Stimulated activated CD4-positive, alpha-beta T cell treated with anti-CD3 and anti-CD28 coated beads, Interleukin-12 subunit alpha, Interleukin-12 subunit beta, amount 100 ng/mL, for 4 hours (primary cell): ENCODE data around the gene CERS2.

ENCODE experiments used
- DNase-seq: peaks from one replicate; pipeline ENCODE4 v3.0.0-alpha.2; 2020

CERS2 gene, protein sequence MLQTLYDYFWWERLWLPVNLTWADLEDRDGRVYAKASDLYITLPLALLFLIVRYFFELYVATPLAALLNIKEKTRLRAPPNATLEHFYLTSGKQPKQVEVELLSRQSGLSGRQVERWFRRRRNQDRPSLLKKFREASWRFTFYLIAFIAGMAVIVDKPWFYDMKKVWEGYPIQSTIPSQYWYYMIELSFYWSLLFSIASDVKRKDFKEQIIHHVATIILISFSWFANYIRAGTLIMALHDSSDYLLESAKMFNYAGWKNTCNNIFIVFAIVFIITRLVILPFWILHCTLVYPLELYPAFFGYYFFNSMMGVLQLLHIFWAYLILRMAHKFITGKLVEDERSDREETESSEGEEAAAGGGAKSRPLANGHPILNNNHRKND

DNA sequence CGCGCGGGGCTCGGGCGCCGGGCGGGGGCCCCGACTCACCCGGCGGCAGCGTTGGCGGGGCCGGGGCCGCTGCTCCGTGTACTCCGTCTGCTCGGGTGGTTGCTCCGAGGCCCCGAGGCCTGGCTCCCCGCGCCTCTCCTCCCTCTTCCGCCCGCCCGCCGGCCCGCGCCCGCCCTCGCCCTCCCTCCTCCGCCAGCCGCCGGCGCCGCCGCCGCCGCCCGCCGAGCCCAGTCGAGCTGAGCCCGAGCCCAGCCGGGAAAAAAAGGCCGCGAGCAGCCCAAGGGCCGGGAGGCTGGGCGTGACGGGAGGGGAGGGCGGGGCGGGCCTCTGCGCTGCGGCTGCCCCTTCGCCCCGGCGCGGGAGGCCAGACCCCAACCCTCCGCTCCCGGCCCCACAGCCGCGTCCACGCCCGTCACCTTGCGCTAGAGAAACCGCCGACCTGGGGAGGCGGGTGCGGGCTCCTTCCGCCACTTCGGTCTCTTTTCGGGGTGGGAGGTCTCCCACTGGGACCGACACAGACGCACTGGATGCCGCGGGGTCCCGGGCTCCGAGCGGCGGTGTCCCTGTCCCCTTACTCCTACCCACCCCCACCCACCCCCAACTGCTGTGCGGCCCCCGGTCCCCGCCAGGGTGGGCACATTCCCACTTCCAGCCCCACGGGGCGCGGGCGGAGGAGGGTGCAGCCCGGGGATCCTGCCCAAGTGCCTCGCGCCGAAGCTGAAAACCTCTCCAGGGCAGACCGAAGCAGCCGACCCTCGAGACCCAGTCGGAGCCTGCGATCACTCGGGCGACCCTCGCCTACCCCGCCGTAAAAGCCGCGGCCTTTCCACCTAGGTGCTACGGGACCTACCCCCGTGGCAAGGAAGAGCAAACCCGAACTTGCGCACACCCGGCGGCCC lies at the start of gene CERS2:
Gene CERS2 (minus strand): TSS at position 256 of the 899 bp plus-strand sequence. CDS start 5,745 bp downstream, outside the sequence.
- DNase-seq = peak; percentile 68

DNA sequence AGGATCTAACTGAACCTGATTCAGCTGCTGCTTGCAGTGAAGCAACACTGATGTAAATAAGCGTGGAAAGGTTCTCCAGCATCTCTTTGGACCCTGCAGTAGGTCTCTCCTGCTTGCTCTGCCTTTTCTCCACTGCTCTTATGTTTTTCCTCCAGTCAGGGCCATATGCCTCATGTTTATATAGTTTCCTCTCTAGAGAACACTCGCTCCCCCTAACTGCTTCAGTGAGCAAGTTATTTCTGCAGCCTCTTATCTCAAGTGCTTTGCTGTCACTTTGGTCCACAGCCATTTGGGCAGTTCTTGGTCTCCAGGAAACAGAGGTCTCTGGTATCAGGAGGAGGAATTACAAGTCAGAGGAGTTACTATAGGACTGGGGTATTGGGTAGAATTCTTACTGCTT lies 38.9 kb upstream of the CERS2 start:
- DNase-seq = no peak

DNA sequence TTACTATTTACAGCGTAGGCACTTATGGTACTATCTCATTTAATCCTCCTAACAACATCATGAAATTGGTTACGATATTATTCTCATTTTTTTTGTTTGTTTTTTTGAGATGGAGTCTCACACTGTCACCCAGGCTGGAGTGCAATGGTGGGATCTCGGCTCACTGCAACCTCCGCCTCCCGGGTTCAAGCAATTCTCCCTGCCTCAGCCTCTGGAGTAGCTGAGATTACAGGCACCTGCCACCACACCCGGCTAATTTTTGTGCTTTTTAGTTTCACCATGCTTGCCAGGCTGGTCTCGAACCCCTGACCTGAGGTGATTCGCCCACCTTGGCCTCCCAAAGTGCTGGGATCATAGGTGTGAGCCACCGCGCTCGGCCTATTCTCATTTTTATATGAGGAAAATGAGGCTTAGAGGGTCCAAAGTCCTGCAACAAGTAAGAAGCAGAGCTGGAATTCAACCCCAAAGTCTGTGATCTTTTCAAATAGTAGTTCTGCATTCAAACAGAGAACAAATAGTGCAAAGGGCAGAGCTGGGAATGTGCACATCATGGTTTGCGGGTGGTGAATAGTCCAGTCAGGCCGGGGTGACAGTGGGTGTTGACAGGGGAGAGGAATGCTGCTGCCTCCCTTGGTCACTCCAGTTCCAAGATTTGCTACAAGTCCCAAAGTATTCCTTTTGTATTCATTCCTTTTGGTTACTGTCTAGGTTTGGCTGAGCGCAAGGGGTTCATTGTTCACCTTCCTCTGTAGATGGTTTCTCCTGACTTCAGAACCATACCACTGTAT lies 38.2 kb upstream of the CERS2 start:
- DNase-seq = no peak

DNA sequence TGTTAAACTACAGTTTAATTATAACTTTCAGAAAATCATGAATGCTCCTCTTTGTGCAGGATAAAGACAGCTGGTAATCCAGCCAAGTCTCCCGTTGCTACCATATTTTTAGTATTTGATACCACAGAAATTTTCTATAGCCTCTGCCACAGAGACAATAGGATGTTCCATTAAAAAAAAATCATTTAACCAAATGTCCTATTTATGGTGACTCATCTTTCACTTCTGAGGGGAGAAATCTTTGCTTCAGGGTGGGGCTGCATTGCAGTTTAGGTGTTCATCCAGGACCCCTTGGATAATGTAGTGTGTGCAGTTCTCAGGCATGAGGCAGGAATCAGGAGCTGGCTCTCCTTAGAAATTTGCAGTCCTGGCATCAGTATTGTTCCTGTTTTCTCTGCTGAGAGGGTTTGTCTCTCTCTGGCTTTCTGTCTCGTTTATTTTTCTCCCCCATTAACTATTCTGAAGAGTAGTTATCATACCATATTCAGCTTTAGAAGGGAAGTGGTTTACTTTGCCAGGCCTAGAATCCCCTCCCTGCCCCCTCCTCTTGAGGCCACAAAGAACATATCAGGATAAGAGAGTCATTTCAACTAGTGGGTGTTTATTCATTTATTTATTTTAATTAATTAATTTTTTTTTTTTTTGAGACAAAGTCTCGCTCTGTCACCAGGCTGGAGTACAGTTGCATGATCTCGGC lies 36.7 kb upstream of the CERS2 start:
- DNase-seq = no peak

DNA sequence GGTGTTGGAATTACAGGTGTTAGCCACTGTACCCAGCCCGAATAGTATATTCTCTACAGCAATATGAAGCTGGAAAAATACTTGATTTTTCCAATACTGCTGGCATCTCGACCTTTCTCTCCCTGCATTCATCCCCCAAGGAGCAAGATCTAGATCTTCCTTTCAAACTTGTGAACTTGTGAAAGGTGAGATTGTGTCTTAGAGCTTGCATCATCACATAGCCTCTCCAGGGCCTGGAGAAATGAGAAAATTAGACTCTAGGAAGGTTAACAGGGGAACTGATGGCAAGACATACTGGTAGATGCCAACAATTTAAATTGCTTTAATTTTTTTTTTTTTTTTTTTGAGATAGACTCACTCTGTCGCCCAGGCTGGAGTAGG lies 35.7 kb upstream of the CERS2 start:
- DNase-seq = no peak

DNA sequence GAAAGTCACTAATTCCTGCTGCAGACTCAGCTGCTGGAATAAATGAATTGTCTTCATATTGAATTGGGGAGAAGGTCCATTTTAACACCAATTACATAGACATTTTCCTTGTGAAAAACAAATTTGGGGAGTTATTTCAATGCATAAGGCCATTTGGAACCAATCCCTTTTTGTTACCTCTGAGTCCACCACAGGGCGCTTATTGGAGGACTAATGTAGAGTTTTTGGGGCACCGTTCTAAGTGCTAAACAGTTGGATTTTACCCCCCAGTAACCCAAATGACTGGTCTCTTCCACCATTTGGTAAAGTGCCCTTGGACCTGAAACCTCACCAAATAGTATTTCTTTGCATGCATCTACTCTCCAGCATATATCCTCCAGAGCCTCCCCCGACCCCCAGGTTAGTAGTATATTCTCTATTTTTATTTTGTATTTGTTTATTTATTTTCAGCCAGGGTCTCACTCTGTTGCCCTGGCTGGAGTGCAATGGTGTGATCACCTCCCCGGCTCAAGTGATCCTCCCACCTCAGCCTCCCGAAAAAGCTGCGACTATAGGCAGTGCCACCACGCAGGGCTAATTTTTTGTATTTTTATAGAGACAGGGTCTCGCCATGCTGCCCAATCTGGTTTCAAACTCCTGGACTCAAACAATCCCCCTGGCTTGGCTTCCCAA lies 35.2 kb upstream of the CERS2 start:
- DNase-seq = no peak

DNA sequence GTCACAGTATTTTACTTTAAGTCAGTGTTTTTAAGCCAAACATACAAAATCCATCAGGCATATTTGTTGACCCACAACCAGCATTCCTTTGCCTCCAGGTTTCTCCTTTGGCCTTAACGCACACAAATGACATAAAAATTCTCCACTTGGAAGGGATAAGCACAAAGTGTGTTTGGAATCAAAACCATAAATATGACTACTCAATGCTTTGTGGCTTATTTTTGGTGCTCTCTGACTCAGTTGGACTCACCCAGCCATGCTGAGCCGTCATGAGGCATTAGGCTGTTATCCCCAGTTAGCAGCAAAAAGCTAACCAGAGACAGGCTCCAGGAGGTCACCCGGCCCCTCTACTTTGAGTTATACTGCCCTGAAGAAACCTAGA lies 34.6 kb upstream of the CERS2 start:
- no peak for DNase-seq

DNA sequence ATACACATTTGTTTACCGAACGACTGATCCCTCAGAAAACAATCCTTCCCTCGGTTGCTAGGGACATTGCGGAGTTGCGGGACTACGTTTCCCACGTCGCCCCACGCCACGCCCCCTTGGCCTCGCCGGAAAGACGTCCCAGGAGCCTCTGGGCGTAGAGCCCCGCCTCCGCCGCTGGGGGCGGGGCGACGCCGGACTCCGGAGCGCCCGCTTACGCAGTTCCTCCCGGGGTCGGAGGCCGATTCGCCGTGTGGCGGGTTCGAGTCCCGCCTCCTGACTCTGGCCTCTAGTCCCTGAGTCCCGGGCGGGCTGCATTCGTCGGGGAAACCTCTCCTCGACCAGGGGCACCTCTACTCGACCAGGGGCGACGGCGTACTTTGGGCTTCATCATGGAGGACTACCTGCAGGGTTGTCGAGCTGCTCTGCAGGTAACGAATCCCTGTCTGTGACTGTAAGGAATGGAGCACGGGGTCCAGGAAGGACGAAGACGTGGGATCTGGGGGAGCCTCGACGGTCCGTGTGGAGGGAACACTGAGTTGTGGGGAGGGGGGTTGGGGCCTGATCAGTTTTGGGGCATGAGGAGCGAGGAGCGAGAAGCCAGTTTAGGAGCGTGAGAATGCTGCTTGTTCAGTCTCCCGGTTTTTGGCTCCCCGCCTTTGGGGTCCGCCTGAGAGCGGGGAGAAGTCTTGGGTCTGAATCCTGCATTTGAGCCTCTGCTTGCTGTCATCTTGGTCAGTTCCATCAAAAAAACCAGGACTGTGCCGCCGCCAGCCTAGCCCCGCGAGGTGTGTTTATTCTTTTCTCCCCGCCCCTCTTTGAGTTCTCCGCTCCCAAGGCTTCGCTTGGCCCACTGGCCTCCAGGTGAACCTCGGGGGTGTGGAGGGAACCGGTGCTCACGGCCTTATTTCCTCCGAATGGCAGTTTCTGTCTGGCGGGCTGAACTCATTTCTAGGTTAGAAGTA lies 33.9 kb upstream of the CERS2 start, which contains the start of gene PRUNE1:
Gene PRUNE1 (plus strand): TSS at position 206 of the 962 bp plus-strand sequence. CDS start 184 bp downstream, at position 390.
- DNase-seq = peak; percentile 96

DNA sequence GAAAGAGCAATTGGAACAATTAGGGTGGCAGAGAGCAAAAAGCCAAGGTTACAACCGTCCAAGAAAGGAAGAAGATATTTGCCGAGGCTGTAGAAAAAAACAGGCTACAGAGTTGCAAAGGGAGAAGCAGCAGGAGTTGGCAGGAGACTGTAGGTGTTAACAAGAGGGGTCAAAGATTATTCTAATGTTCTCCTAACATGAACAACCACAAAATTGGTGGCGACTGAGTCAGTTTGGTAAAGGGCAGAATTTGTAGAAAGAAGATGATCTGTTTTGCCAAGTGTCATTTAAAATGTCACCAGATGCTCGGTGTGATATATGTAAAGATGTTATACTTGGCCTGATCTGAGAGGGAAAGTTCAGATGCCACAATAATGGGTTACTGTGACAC lies 33.2 kb upstream of the CERS2 start:
- no peak for DNase-seq

DNA sequence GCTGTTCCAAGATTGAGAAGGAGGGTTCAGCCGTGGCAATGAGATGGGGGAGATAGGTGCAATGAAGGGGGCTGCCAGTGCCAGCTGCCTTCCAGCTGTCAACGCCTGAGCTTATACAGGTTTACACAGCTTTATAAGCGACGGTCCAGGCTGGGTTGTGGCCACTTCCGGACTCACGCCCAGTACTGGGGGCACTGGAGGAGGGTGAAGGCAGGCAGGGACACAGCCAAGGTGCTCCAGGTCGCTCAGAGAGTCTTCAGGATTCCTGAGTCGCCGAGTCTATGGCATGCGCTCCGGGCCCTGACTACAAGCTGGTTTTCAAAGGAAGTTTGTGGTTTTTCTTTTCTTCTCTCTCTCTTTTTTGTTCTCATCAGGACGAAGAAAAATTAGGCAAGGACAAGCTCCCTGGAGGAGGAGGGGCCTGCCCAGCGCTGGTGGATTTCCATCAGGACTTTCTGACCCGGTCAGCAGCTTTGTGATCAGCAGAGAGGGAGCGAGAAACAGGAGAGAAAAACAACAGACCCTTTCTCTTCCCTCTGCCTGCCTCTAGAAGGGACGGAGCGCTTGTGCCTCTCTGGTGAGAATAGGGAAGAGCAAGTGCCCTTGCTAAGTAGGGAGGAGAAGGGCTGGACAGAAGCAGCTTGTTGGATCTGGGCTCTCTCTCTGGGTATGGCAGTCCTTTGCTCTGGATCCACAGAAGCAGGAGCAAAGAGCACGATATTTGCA lies 31.9 kb upstream of the CERS2 start, which contains the start of gene MINDY1:
Gene MINDY1 (minus strand): TSS at position 576 of the 726 bp plus-strand sequence. CDS start 4,285 bp downstream, outside the sequence.
- no peak for DNase-seq

DNA sequence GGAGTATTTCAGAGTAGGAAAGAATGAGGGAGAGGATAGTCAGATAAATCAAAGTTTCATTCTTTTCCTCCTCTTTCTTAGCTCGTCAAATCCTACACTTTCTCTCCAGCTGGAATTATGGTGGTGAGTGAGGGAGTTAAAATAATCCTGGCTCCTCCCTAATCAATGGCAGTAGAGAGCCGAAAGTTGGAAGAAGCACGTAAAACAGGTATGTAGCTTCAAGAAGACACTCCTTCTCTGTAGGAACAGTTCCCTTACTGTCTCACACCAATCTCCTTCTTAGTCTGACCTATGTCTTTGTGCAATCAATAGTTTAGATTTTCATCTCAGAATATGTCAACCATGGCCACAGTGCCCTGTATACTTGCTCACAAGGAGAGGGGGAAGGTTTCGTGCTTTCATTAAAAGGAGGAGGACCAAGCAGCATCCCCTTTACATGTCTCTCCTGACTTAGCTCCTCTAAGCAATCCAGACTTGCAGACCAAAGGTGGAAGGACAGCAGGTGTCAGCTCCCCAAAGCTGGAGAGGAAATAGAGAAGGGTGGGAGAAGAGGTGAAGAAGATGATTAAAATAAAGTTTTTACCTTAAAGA lies 31.2 kb upstream of the CERS2 start:
- no peak for DNase-seq

DNA sequence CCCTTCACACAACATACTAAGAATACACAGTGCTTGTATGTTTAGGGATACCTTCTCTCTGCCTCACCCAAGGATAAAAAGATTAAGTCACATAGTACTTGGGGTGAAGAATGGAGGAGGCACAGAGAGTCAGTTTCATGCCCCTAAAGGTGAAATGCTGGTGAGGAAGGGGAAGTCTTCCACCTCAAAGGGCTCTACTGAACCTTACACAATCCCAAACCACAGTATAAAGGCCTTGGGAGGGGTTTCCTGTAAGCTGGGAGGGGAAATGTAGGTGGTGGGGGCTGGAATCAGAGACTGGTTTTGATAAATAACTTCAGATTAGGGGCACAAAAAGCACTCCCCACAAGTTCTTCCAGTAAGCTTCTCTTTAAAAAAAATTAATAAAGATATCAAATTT lies 28.5 kb upstream of the CERS2 start:
- DNase-seq = no peak

DNA sequence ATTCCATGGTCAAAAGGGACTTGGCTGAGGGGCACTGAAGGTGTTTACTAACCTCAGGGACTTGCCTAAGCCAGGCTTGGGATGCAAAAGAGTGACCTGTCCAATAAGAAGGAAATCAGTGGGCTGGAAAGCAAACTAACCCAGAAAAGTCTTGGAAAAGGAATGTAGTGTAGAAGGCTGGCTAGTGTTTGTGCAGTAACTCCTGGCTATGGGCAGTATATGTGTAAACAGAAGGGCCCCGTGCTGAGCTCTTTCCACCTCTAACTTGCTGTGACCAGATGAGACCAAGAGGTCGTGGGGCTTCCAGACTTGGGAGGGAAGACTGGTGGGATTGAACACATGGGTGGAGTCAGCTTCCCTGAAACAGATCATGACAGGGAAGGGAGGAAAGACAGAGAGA lies 28.0 kb upstream of the CERS2 start:
- no peak for DNase-seq

DNA sequence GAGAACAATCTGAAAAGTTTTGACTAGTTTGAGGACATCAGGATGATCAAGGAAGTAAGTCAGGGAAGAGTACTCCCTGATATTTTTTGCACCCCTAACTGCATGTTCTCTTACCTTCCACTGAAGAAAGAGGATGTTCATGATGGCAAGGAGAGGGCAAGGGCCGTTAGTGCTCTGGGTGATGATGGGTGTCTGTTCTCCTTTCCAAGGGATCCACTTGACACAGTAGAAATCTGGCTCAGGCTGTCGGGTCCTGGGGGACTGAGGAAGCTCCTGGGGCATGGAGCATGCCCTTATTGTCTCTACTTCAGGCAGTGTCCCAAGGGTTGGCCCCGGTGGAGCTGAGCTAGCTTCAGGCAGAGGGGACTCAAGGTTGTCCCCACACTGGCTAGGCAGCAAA lies 27.4 kb upstream of the CERS2 start:
- DNase-seq = no peak

DNA sequence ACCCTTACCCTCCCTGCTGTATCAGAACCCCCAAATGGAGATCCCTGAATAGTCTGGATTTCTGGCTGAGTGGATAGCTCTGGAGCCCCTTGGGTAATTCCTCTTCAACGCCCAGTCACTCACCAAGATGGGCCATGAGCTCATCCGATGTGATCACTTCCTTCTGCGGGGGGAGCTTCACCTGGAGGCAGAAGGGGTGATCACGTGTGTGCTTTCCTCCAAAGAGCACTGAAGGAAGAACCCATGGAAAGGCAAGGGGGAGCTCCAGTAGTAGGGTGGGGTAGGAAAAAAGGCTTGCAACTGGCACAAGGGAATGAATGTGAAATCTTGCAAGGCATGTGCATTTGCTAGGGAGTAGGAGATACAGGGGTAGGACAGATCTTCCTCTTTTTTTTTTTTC lies 27.0 kb upstream of the CERS2 start:
- DNase-seq = no peak

DNA sequence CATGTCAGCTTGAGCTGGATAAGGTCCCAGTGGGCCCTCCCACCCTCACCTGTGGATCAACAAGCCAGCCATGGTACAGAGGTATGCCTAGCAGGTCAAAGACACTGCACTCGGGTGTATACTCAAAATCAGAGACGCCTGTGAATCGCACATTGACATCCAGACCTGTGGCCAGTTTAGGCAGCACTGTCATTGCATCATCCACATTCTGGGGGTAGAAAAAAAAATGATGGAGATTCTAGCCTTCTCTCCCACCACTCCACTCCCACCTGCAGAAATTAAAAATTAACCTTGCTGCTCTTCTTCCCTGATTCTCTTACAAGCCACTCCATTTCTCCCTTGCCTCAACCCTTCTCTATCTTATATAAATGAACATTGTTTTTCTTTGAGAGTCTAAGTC lies 25.8 kb upstream of the CERS2 start:
- DNase-seq = no peak

DNA sequence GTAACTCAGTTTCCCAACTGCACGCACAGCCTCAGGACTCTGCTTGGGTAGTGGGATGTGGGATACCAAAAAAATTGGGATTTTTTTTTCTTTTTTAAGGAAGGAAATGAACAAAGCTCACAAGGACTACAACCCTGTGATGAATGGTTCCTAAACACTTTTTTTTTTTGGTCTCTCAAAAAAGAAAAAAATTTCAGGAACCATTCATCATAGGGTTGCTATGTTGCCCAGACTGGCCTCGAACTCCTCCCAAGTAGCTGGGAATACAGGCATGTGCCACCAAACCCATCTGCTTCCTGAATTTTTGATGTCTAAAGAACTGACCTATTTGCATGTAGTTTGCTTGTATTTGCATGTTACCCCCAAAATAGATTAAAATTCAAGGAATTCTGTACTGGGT lies 25.3 kb upstream of the CERS2 start:
- no peak for DNase-seq

DNA sequence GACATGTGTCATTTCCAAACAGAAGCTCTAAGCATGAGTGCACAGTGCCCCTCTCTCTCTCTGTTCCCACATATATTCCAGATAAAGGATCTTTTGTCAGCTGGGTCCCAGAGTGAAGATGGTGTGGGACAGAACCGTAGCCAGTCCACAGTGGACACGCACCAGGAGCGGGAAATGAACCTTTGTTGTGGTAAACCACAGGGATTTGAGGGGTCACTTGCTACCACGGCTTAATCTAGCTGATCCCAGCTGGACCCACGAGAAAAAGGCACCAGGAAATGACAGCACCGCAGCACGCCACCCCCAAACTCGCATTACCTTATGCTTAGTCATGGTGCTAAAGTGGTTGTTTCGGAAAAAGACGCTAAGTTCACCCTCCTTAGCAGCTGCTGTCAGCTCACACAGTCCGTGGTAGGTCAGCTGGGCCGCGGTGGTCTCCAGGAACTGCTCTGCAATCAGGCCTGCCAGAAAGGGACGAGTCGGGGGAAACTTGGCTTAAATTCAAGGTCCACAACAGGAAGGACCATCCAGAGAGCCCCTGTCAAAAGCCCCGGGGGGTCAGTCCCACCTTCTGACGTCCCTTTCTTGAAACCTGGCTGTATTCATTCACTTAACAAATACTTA lies 24.5 kb upstream of the CERS2 start:
- no peak for DNase-seq

DNA sequence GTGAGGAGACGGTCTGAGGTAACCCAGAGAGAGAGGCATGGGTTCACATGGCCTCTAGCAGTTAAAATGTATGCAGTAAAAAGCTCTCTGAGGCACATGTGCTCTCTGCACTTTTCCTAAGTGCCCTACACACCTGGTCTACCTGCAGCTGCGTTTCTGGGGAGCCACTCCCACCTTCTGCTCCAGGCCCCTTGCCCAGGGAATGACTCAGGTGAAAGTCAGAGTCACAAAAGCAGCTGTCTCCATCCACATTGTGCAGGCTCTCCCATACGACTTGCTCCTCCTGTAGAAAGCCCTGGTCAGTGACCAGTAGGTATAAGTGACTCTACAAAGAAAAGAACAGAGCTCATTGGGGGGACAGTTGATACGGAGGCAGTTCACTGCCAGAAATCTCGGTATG lies 23.3 kb upstream of the CERS2 start:
- no peak for DNase-seq
